Ascending aorta (tissue), 2 donors: ENCODE results near the gene PI4K2A. TPM values are rescaled to one million over a fixed set of nuclear protein-coding genes. Genes with fewer than 3 reads are reported as not detected.

Experiments used
- DNase-seq, 2 donors: peaks; one replicate each; pipeline ENCODE4 v3.0.0-alpha.2; 2019; ENCODE audit warnings: low spot score in 2 of 2
- H3K27ac ChIP-seq, 2 donors: fragments of 200-600 bp; sonication (generic); one replicate each; pipeline ENCODE4 v1.5.1; 2016 to 2017; ENCODE audit warnings: mild to moderate bottlenecking in 1 of 2
- H3K27me3 ChIP-seq: fragments of 200-600 bp; sonication (generic); one replicate; pipeline ENCODE4 v1.5.1; 2017
- H3K36me3 ChIP-seq, 2 donors: fragments of 200-600 bp; sonication (generic); one replicate each; pipeline ENCODE4 v1.5.1; 2016
- H3K4me1 ChIP-seq, 2 donors: fragments of 200-600 bp; sonication (generic); one replicate each; pipeline ENCODE4 v1.5.1; 2016 to 2017; ENCODE audit warnings: mild to moderate bottlenecking in 1 of 2
- H3K4me3 ChIP-seq, 2 donors: fragments of 200-600 bp; sonication (generic); one replicate each; pipeline ENCODE4 v1.5.1; 2016 to 2017; ENCODE audit warnings: mild to moderate bottlenecking in 1 of 2
- H3K9me3 ChIP-seq, 2 donors: fragments of 200-600 bp; sonication (generic); one replicate each; pipeline ENCODE4 v1.5.1; 2016
- CTCF ChIP-seq, 3 experiments: fragments of 200-600 bp in 2 of 3; fragments of 450-650 bp in 1 of 3; sonication (generic) in 2 of 3; IDR thresholded peaks; one replicate each; pipeline ENCODE4 v1.5.1; 2016 to 2019; ENCODE audit warnings: antibody characterized with exemption in 3 of 3, mild to moderate bottlenecking in 1 of 3, moderate library complexity in 1 of 3
- intact Hi-C: fragments of 100-400 bp; cut with DNase I; formaldehyde crosslinking; loops from one replicate; pipeline ENCODE4 v1.15.1; 2023
- total RNA-seq: library from RNA; depleted of rRNA; stranded (reverse); fragments of >200 nt; gene quantifications from one replicate; pipeline ENCODE4 v1.1.0, GENCODE V29; 2016

The PI4K2A gene
- total RNA-seq, 1 donor from 2014 or later, result 33.7 TPM

- intact Hi-C loops, result no loop called here
- Histone ChIP-seq H3K36me3 (peaks cover 59 to 72% of the 10 kb centered on the region in 2 donors), H3K27me3 (no peaks in the 10 kb centered on the region), H3K4me3 (no peak overlapping the region), H3K4me1 (no peaks in the 10 kb centered on the region), H3K9me3 (no peaks in the 10 kb centered on the region), H3K27ac (no peak overlapping the region)
- DNase-seq, result no peak
- TF ChIP-seq CTCF (IDR thresholded peaks at IDR 0.05), result no peak
Observed at GRCh38 chr10:97673736-97674525, 33.5 kb downstream of the PI4K2A start.

GRCh38 chr10:97675222-97675621, 34.8 kb downstream of the PI4K2A start:
- peaks cover 54 to 75% of the 10 kb centered on the region in 2 donors for H3K36me3 ChIP-seq
- no peak overlapping the region for H3K4me3 ChIP-seq
- no peak for DNase-seq
- H3K9me3 ChIP-seq, result no peaks in the 10 kb centered on the region
- H3K4me1 ChIP-seq, result no peaks in the 10 kb centered on the region
- H3K27ac ChIP-seq, result no peak overlapping the region
- TF ChIP-seq CTCF (IDR thresholded peaks at IDR 0.05), result no peak
- H3K27me3 ChIP-seq, result no peaks in the 10 kb centered on the region
- intact Hi-C loops, result no loop called here

GRCh38 chr10:97676770-97677581, 36.5 kb downstream of the PI4K2A start:
- peak; percentile 80 to 93 (median 91) for TF ChIP-seq CTCF (IDR thresholded peaks at IDR 0.05)
- Histone ChIP-seq H3K9me3 (no peaks in the 10 kb centered on the region), H3K27me3 (no peaks in the 10 kb centered on the region), H3K4me1 (peaks cover 0 to 3% of the 10 kb centered on the region in 2 donors), H3K4me3 (no peak overlapping the region), H3K36me3 (peaks cover 51 to 64% of the 10 kb centered on the region in 2 donors), H3K27ac (peak overlapping the region in 1 of 2 donors; percentile 55)
- DNase-seq, result no peak
- intact Hi-C loops, result loop anchor here (1.0 to 2.0 kb wide), 2 partner anchors 54 to 60 kb away; partner anchors contain the start of gene ZFYVE27

- peaks cover 0 to 19% of the 10 kb centered on the region in 2 donors for H3K4me1 ChIP-seq
- no peak overlapping the region for H3K27ac ChIP-seq
Observed at GRCh38 chr10:97679594-97679993, 39.1 kb downstream of the PI4K2A start.

GRCh38 chr10:97682042-97682441, 41.6 kb downstream of the PI4K2A start:
- Histone ChIP-seq H3K4me1 (peaks cover 5 to 29% of the 10 kb centered on the region in 2 donors), H3K9me3 (no peaks in the 10 kb centered on the region), H3K27me3 (no peaks in the 10 kb centered on the region), H3K4me3 (no peak overlapping the region), H3K36me3 (peaks cover 20 to 25% of the 10 kb centered on the region in 2 donors), H3K27ac (no peak overlapping the region)
- intact Hi-C loops, result no loop called here
- TF ChIP-seq CTCF (IDR thresholded peaks at IDR 0.05), result no peak
- DNase-seq, result no peak

More at GRCh38 chr10:97679594-97679993, 39.1 kb downstream of the PI4K2A start:
- no peaks in the 10 kb centered on the region for H3K27me3 ChIP-seq
- DNase-seq, result no peak
- TF ChIP-seq CTCF (IDR thresholded peaks at IDR 0.05), result no peak
- intact Hi-C loops, result no loop called here
- no peaks in the 10 kb centered on the region for H3K9me3 ChIP-seq
- H3K36me3 ChIP-seq, result peaks cover 38 to 47% of the 10 kb centered on the region in 2 donors
- no peak overlapping the region for H3K4me3 ChIP-seq
